Fibroblast of peridontal ligament (primary cell): ENCODE results near the gene RAB40B.
"Not testable (repeated sequence)": the region's sequence is repeated elsewhere in the genome, so short reads cannot be mapped to it uniquely, and the experiment has no call there.

Source experiments
- DNase-seq: peaks from one replicate; pipeline ENCODE4 v3.0.0-alpha.2; 2010; ENCODE audit errors: extremely low read depth

Gene RAB40B

GRCh38 chr17:82698065-82698973 lies at the start of gene RAB40B:
Gene RAB40B (minus strand): TSS chr17:82698698. CDS start chr17:82698596, 102 bp downstream.
- peak; percentile 97 for DNase-seq

- DNase-seq = no peak
These were observed 47.0 kb upstream of the RAB40B start for GRCh38 chr17:82745524-82745923.

GRCh38 chr17:82744736-82745135 lies 46.2 kb upstream of the RAB40B start:
- not testable (repeated sequence) for DNase-seq

GRCh38 chr17:82743344-82744219 lies 45.1 kb upstream of the RAB40B start:
- no peak for DNase-seq

GRCh38 chr17:82740906-82741759 lies 42.6 kb upstream of the RAB40B start:
- DNase-seq = no peak

- DNase-seq = no peak
These were observed 39.7 kb upstream of the RAB40B start for GRCh38 chr17:82737967-82738877.

- no peak for DNase-seq
These were observed 38.1 kb upstream of the RAB40B start for GRCh38 chr17:82736511-82737185.

- DNase-seq = peak; percentile 71
These were observed 36.7 kb upstream of the RAB40B start, which contains the start of gene FN3K for GRCh38 chr17:82734987-82735866. Gene FN3K (plus strand): TSS chr17:82735615. CDS start chr17:82735637, 22 bp downstream.

GRCh38 chr17:82732118-82732743 lies 33.7 kb upstream of the RAB40B start:
- DNase-seq = no peak

GRCh38 chr17:82729479-82730260 lies 31.2 kb upstream of the RAB40B start:
- DNase-seq = no peak

- DNase-seq = no peak
These were observed 27.9 kb upstream of the RAB40B start for GRCh38 chr17:82726427-82726826.

GRCh38 chr17:82723169-82723807 lies 24.8 kb upstream of the RAB40B start:
- no peak for DNase-seq

- no peak for DNase-seq
These were observed 24.0 kb upstream of the RAB40B start for GRCh38 chr17:82722341-82723013.

GRCh38 chr17:82720204-82720603 lies 21.7 kb upstream of the RAB40B start:
- DNase-seq = no peak

GRCh38 chr17:82718986-82719685 lies 20.6 kb upstream of the RAB40B start:
- no peak for DNase-seq
